ENCODE results near the gene KLF1.

Gene KLF1

DNA sequence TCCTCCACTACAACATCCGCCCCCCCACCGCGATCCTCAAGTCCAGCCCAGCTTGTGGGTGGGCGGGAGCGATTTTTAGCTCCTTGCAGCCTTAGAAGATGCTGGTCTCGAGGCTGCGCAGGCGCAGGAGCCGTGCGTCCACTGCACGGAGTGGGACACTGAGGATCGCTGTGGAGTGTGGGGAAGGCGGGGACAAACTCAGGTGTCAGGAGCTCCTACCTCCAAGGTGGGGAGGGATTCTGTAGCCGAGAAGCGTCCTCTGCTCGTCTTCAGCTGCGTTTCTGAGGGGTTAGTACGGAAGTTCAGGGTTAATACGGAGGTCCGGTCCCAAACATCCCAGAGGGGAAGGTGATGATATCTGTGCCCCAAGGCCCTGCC, 52.4 kb downstream of the KLF1 start, which contains the start of gene RTBDN:
TSS of gene RTBDN (minus strand) at position 14 of the 378 bp plus-strand sequence. CDS start 4,600 bp downstream, outside the sequence.
- H3K4me3 ChIP-seq (ENCODE audit: low read depth, low read length): peak within 1 kb of the TSS; percentile 37
- DNase-seq (ENCODE audit: low read depth): no peak
- TF ChIP-seq CTCF (conservative IDR thresholded peaks at IDR 0.05; ENCODE audit: low read depth, low read length): no peak
